HepG2 (cell line): ENCODE data around the gene GALNT1. TPM values are rescaled to one million over a fixed set of nuclear protein-coding genes. Genes with fewer than 3 reads are reported as not detected.

Experiments
- CREB1 ChIP-seq, 2 experiments: fragments of 450-650 bp in 1 of 2; IDR thresholded peaks; 2 replicates each; pipeline ENCODE4 v1.6.1; 2016 to 2017; ENCODE audit warnings: control low read depth in 1 of 2, mild to moderate bottlenecking in 1 of 2, missing compliant biosample characterization in 1 of 2, missing genetic modification characterization in 1 of 2
- DPF2 ChIP-seq: sonication (generic); formaldehyde crosslinking; IDR thresholded peaks from 2 replicates; pipeline ENCODE4 v1.4.0; 2020; ENCODE audit warnings: mild to moderate bottlenecking, low read depth, missing genetic modification reagents, borderline replicate concordance
- EED ChIP-seq: sonication (generic); formaldehyde crosslinking; IDR thresholded peaks from 2 replicates; pipeline ENCODE4 v1.5.0; 2020; ENCODE audit warnings: mild to moderate bottlenecking, missing genetic modification reagents
- EHMT2 ChIP-seq: fragments of 200-600 bp; sonication (generic); IDR thresholded peaks from 2 replicates; pipeline ENCODE4 v1.7.0; 2017; ENCODE audit warnings: antibody characterized with exemption, low read depth, low read length, borderline replicate concordance
- HHEX ChIP-seq: IDR thresholded peaks from 2 replicates; pipeline ENCODE4 v1.6.1; 2016; ENCODE audit warnings: control low read depth
- MAFF ChIP-seq: IDR thresholded peaks from 2 replicates; pipeline ENCODE4 v1.6.1; 2011; ENCODE audit warnings: low read depth, low read length, improper control_type of control experiment
- MBD4 ChIP-seq: IDR thresholded peaks from 2 replicates; pipeline ENCODE4 v1.6.1; 2012; ENCODE audit warnings: low read length, inconsistent platforms, borderline replicate concordance
- MLLT10 ChIP-seq: sonication (generic); formaldehyde crosslinking; IDR thresholded peaks from 2 replicates; pipeline ENCODE4 v1.4.0; 2020; ENCODE audit warnings: missing genetic modification reagents
- ZKSCAN1 ChIP-seq: fragments of 150-350 bp; IDR thresholded peaks from 2 replicates; pipeline ENCODE4 v1.6.1; 2014; ENCODE audit warnings: low read length
- ZKSCAN5 ChIP-seq: sonication (generic); formaldehyde crosslinking; IDR thresholded peaks from 2 replicates; pipeline ENCODE4 v1.5.1; 2020; ENCODE audit warnings: mild to moderate bottlenecking, missing genetic modification reagents
- ZNF317 ChIP-seq: sonication (generic); formaldehyde crosslinking; IDR thresholded peaks from 2 replicates; pipeline ENCODE4 v1.5.0; 2020; ENCODE audit warnings: mild to moderate bottlenecking, missing genetic modification reagents
- ZNF337 ChIP-seq: sonication (generic); formaldehyde crosslinking; IDR thresholded peaks from 2 replicates; pipeline ENCODE4 v1.5.1; 2020; ENCODE audit warnings: missing genetic modification reagents, low read depth, mild to moderate bottlenecking, borderline replicate concordance
- ZNF33A ChIP-seq: sonication (generic); formaldehyde crosslinking; IDR thresholded peaks from 2 replicates; pipeline ENCODE4 v1.5.1; 2020; ENCODE audit warnings: missing genetic modification reagents, mild to moderate bottlenecking, moderate library complexity, borderline replicate concordance
- ZNF431 ChIP-seq: sonication (generic); formaldehyde crosslinking; IDR thresholded peaks from 2 replicates; pipeline ENCODE4 v1.9.0; 2022; ENCODE audit warnings: missing genetic modification reagents, low read depth, mild to moderate bottlenecking, borderline replicate concordance
- ZNF44 ChIP-seq: sonication (generic); formaldehyde crosslinking; IDR thresholded peaks from 2 replicates; pipeline ENCODE4 v1.5.1; 2020; ENCODE audit warnings: mild to moderate bottlenecking, missing genetic modification reagents
- ZNF761 ChIP-seq: sonication (generic); formaldehyde crosslinking; conservative IDR thresholded peaks from 2 replicates; pipeline ENCODE4 v1.4.0; 2020; ENCODE audit warnings: mild to moderate bottlenecking, missing genetic modification reagents
- polyA plus RNA-seq, 8 experiments: library from polyadenylated mRNA; depleted of rRNA in 3 of 8; stranded (reverse) in 7 of 8; unstranded in 1 of 8; fragments of >200 nt; fragmentation: Illumina TruSeq in 4 of 8; extraction: Trizol in 4 of 8; gene quantifications; 2 replicates each; pipeline versions ENCODE4 v1.2.1 to v1.2.3, GENCODE V29; 2011 to 2016; ENCODE audit warnings: low read depth in 4 of 8, missing spikeins in 1 of 8, mixed read lengths in 1 of 8; ENCODE audit not compliant: insufficient read depth in 1 of 8
- total RNA-seq, 5 experiments: library from RNA; depleted of rRNA; stranded (reverse); fragments of >200 nt; fragmentation: Illumina TruSeq; extraction: Trizol; gene quantifications; 2 replicates each; pipeline ENCODE4 v1.2.3, GENCODE V29; 2016; ENCODE audit warnings: low read depth in 1 of 5
- TF ChIP-seq, protein P1 (sequence below): sonication (generic); formaldehyde crosslinking; IDR thresholded peaks from 2 replicates; pipeline ENCODE4 v1.4.0; 2020; ENCODE audit warnings: missing genetic modification reagents
- TF ChIP-seq, protein P2 (sequence below): sonication (generic); formaldehyde crosslinking; IDR thresholded peaks from 2 replicates; pipeline ENCODE4 v1.4.0; 2020; ENCODE audit warnings: missing genetic modification reagents
- TF ChIP-seq, protein P3 (sequence below): sonication (generic); formaldehyde crosslinking; IDR thresholded peaks from 2 replicates; pipeline ENCODE4 v1.4.0; 2020; ENCODE audit warnings: missing genetic modification reagents, borderline replicate concordance
- TF ChIP-seq, protein P4 (sequence below): IDR thresholded peaks from 2 replicates; pipeline ENCODE4 v1.6.1; 2018; ENCODE audit warnings: missing genetic modification reagents, mild to moderate bottlenecking, missing compliant biosample characterization

The GALNT1 gene
- total and polyA plus RNA-seq, 2 of the 13 experiments (the other 11 are each of a cell fraction or from before 2014, with no cell fraction given): 41.1 to 100 TPM

DNA sequence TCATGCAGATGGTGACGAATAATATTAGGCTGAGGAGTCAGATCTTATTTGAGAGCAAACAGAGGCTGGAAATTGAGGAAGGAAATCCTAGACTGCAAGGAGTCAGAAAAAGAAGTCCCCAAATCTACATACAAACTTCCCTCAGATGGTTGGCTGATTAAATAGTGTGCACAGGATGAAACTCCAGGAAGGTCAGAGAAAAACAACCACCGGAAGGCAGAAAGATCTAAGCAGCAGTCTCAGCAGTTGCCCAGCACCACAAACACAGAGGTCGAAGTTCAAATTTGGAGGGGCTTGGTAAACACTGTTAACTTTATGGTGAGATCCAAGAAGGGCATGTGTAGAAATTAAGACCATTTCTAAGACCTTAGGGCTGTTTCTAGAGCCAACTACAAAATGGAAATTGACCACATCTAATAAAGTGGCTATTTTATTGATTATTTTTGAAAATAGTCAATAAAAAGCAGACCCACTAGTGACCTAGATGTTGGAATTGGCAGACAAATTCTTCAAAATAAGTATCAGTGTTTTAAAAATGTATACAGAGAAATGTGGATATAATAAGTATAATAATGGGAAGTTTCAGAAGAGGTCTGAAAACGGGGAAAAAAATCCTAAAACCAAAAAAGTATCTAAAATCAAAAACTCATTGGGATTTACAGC is 134.8 kb downstream of the GALNT1 start (continued):
- TF ChIP-seq, protein P1, sequence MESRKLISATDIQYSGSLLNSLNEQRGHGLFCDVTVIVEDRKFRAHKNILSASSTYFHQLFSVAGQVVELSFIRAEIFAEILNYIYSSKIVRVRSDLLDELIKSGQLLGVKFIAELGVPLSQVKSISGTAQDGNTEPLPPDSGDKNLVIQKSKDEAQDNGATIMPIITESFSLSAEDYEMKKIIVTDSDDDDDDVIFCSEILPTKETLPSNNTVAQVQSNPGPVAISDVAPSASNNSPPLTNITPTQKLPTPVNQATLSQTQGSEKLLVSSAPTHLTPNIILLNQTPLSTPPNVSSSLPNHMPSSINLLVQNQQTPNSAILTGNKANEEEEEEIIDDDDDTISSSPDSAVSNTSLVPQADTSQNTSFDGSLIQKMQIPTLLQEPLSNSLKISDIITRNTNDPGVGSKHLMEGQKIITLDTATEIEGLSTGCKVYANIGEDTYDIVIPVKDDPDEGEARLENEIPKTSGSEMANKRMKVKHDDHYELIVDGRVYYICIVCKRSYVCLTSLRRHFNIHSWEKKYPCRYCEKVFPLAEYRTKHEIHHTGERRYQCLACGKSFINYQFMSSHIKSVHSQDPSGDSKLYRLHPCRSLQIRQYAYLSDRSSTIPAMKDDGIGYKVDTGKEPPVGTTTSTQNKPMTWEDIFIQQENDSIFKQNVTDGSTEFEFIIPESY (CRISPR knock-in tag): no peak
- TF ChIP-seq, protein P2, sequence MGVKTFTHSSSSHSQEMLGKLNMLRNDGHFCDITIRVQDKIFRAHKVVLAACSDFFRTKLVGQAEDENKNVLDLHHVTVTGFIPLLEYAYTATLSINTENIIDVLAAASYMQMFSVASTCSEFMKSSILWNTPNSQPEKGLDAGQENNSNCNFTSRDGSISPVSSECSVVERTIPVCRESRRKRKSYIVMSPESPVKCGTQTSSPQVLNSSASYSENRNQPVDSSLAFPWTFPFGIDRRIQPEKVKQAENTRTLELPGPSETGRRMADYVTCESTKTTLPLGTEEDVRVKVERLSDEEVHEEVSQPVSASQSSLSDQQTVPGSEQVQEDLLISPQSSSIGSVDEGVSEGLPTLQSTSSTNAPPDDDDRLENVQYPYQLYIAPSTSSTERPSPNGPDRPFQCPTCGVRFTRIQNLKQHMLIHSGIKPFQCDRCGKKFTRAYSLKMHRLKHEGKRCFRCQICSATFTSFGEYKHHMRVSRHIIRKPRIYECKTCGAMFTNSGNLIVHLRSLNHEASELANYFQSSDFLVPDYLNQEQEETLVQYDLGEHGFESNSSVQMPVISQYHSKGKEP (CRISPR knock-in tag): no peak
- TF ChIP-seq HHEX (CRISPR knock-in tag): 0 out of 2 replicates have a peak, but pooled peaks have one; percentile 25
- TF ChIP-seq, protein P3, sequence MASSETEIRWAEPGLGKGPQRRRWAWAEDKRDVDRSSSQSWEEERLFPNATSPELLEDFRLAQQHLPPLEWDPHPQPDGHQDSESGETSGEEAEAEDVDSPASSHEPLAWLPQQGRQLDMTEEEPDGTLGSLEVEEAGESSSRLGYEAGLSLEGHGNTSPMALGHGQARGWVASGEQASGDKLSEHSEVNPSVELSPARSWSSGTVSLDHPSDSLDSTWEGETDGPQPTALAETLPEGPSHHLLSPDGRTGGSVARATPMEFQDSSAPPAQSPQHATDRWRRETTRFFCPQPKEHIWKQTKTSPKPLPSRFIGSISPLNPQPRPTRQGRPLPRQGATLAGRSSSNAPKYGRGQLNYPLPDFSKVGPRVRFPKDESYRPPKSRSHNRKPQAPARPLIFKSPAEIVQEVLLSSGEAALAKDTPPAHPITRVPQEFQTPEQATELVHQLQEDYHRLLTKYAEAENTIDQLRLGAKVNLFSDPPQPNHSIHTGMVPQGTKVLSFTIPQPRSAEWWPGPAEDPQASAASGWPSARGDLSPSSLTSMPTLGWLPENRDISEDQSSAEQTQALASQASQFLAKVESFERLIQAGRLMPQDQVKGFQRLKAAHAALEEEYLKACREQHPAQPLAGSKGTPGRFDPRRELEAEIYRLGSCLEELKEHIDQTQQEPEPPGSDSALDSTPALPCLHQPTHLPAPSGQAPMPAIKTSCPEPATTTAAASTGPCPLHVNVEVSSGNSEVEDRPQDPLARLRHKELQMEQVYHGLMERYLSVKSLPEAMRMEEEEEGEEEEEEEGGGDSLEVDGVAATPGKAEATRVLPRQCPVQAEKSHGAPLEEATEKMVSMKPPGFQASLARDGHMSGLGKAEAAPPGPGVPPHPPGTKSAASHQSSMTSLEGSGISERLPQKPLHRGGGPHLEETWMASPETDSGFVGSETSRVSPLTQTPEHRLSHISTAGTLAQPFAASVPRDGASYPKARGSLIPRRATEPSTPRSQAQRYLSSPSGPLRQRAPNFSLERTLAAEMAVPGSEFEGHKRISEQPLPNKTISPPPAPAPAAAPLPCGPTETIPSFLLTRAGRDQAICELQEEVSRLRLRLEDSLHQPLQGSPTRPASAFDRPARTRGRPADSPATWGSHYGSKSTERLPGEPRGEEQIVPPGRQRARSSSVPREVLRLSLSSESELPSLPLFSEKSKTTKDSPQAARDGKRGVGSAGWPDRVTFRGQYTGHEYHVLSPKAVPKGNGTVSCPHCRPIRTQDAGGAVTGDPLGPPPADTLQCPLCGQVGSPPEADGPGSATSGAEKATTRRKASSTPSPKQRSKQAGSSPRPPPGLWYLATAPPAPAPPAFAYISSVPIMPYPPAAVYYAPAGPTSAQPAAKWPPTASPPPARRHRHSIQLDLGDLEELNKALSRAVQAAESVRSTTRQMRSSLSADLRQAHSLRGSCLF: no peak
- TF ChIP-seq EED (CRISPR knock-in tag): no peak
- TF ChIP-seq MLLT10 (CRISPR knock-in tag): no peak
- TF ChIP-seq DPF2 (CRISPR knock-in tag): peak; percentile 90
- no peak for TF ChIP-seq MBD4
- TF ChIP-seq ZNF33A (CRISPR knock-in tag): no peak
- 0 out of 2 replicates have a peak, but pooled peaks have one; percentile 42 for TF ChIP-seq ZNF761
- no peak for TF ChIP-seq ZNF431 (CRISPR knock-in tag)
- peak; percentile 74; the same call in 1 of the 2 replicates for TF ChIP-seq ZNF317 (CRISPR knock-in tag)
- peak; percentile 53; the same call in 1 of the 2 replicates for TF ChIP-seq EHMT2
- no peak for TF ChIP-seq ZKSCAN1
- TF ChIP-seq ZNF337 (CRISPR knock-in tag): no peak
- TF ChIP-seq, protein P4, sequence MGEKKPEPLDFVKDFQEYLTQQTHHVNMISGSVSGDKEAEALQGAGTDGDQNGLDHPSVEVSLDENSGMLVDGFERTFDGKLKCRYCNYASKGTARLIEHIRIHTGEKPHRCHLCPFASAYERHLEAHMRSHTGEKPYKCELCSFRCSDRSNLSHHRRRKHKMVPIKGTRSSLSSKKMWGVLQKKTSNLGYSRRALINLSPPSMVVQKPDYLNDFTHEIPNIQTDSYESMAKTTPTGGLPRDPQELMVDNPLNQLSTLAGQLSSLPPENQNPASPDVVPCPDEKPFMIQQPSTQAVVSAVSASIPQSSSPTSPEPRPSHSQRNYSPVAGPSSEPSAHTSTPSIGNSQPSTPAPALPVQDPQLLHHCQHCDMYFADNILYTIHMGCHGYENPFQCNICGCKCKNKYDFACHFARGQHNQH: peak; percentile 96
- no peak for TF ChIP-seq ZNF44 (CRISPR knock-in tag)
- TF ChIP-seq ZKSCAN5 (CRISPR knock-in tag): no peak
- TF ChIP-seq CREB1 (IDR thresholded peaks at IDR 0.05): no peak
- peak; percentile 41; the same call in 1 of the 2 replicates for TF ChIP-seq CREB1 (CRISPR knock-in tag; IDR thresholded peaks at IDR 0.05)
- no peak for TF ChIP-seq MAFF
